Measurements from ENCODE around the gene NELFA.
"Not testable (repeated sequence)": the region's sequence is repeated elsewhere in the genome, so short reads cannot be mapped to it uniquely, and the experiment has no call there.

Gene NELFA

GRCh38 chr4:2041239-2042130, 32.7 kb upstream of the NELFA start:
- DNase-seq (ENCODE audit: low read depth, low spot score): no peak
- TF ChIP-seq CTCF (IDR thresholded peaks at IDR 0.05; ENCODE audit: insufficient read depth, low read length, missing control alignments): no peak
- ChIA-PET POLR2A (no interaction called here), CTCF (no interaction called here)
- H3K4me3 ChIP-seq (ENCODE audit: low read depth, low read length): peak overlapping the region; percentile 75

- TF ChIP-seq CTCF (IDR thresholded peaks at IDR 0.05; ENCODE audit: insufficient read depth, low read length, missing control alignments): no peak
- DNase-seq (ENCODE audit: low read depth, low spot score): no peak
- ChIA-PET CTCF (no interaction called here), POLR2A (no interaction called here)
- H3K4me3 ChIP-seq (ENCODE audit: low read depth, low read length): peak overlapping the region; percentile 75; the same call in 1 of the 2 replicates
Observed at GRCh38 chr4:2040391-2041238, 31.8 kb upstream of the NELFA start.

DNA sequence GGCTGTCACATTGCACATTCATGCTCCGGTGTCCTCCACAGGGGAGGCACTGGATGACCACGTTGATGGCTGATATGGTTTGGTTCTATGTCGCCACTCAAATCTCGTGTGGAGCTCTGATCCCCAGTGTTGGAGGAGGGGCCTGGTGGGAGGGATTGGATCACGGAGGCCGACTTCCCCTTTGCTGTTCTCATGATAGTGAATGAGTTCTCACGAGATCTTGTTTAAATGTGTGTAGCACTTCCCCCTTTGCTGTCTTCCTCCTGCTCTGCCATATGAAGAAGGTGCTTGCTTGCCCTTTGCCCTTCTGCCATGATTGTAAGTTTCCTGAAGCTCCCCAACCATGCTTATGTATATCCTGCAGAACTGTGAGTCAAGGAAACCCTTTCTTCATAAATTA, 28.1 kb upstream of the NELFA start:
- no peak for TF ChIP-seq CTCF (IDR thresholded peaks at IDR 0.05; ENCODE audit: insufficient read depth, low read length, missing control alignments)
- CTCF ChIA-PET: interaction anchor here (1.3 kb wide), 1 partner anchor 26 kb away, joined by 3 read pairs; no protein-coding TSS in a partner anchor
- no peak overlapping the region for H3K4me3 ChIP-seq (ENCODE audit: low read depth, low read length)
- DNase-seq (ENCODE audit: low read depth, low spot score): no peak
- POLR2A ChIA-PET: no interaction called here

- no peak overlapping the region for H3K4me3 ChIP-seq (ENCODE audit: low read depth, low read length)
- POLR2A ChIA-PET: no interaction called here
- no peak for TF ChIP-seq CTCF (IDR thresholded peaks at IDR 0.05; ENCODE audit: insufficient read depth, low read length, missing control alignments)
- DNase-seq (ENCODE audit: low read depth, low spot score): no peak
- CTCF ChIA-PET: interaction anchor here (1.3 kb wide), 1 partner anchor 25 kb away, joined by 3 read pairs; no protein-coding TSS in a partner anchor
Observed at GRCh38 chr4:2036327-2036726, 27.6 kb upstream of the NELFA start.

DNA sequence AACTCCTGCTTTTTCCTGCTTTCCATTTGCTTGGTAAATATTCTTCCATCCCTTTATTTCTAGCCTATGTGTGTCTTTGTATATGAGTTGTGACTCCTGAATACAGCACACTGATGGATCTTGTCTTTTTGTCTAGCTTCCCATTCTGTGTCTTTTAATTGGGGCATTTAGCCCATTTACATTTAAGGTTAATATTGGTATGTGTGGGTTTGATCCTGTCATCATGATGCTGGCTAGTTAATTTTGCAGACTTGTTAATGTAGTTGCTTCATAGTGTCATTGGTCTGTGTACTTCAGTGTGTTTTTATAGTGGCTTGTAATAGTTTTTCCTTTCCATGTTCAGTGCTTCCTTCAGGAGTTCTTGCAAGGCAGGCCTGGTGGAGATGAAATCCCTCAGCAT, 22.4 kb upstream of the NELFA start:
- DNase-seq (ENCODE audit: low read depth, low spot score); CTCF ChIA-PET; H3K4me3 ChIP-seq (ENCODE audit: low read depth, low read length); POLR2A ChIA-PET: not testable (repeated sequence)

DNA sequence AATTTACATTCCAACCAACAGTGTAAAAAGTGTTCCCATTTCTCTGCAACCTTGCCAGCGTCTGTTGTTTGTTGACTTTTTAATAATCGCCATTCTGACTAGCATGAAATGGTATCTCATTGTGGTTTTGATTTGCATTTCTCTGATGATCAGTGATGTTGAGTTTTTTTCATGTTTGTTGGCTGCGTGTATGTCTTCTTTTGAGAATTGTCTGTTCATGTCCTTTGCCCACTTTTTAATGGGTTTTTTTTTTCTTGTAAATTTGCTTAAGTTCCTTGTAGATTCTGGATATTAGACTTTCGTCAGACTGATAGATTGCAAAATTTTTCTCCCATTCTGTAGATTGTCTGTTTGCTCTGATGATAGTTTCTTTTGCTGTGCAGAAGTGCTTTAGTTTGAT, 18.3 kb upstream of the NELFA start:
- POLR2A ChIA-PET; H3K4me3 ChIP-seq (ENCODE audit: low read depth, low read length); DNase-seq (ENCODE audit: low read depth, low spot score); CTCF ChIA-PET: not testable (repeated sequence)

DNA sequence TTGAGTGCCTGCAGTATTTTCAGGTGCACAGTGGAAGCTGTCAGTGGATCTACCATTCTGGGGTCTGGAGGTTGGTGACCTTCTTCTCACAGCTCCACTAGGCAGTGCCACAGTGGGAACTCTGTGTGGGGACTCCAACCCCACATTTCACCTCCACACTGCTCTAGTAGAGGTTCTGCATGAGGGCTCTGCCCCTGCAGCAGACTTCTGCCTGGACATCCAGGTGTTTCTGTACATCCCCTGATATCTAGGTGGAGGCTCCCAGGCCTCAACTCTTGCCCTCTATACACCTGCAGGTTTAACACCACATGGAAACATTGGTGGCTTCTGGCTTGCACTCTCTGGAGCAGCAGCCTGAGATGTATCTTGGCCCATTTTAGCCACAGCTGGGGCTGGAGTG, 17.0 kb upstream of the NELFA start:
- ChIA-PET POLR2A (no interaction called here), CTCF (no interaction called here)
- no peak for TF ChIP-seq CTCF (IDR thresholded peaks at IDR 0.05; ENCODE audit: insufficient read depth, low read length, missing control alignments)
- H3K4me3 ChIP-seq (ENCODE audit: low read depth, low read length): no peak overlapping the region
- DNase-seq (ENCODE audit: low read depth, low spot score): no peak
